DMS 273 (cell line): ENCODE measurements around the gene WBP2.

Source experiments
- DNase-seq: peaks from one replicate; lab custom pipeline; 2025; ENCODE audit not compliant: unreplicated experiment; lab: John Stamatoyannopoulos, UW

The WBP2 gene

GRCh38 chr17:75855310-75856061, at the start of gene WBP2:
Gene WBP2, minus strand, starts transcription at chr17:75855335. Its CDS starts 38 bp downstream, at chr17:75855297.
- peak; percentile 100 for DNase-seq

GRCh38 chr17:75902406-75902805, 47.3 kb upstream of the WBP2 start:
- no peak for DNase-seq

GRCh38 chr17:75901727-75902126, 46.6 kb upstream of the WBP2 start:
- DNase-seq, result no peak

GRCh38 chr17:75900691-75901533, 45.8 kb upstream of the WBP2 start:
- DNase-seq, result no peak

- no peak for DNase-seq
Observed at GRCh38 chr17:75899767-75900468, 44.8 kb upstream of the WBP2 start.

GRCh38 chr17:75899353-75899752, 44.2 kb upstream of the WBP2 start:
- no peak for DNase-seq

- no peak for DNase-seq
Observed at GRCh38 chr17:75898791-75899190, 43.7 kb upstream of the WBP2 start.

GRCh38 chr17:75898065-75898464, 42.9 kb upstream of the WBP2 start:
- no peak for DNase-seq

GRCh38 chr17:75897160-75898019, 42.3 kb upstream of the WBP2 start:
- DNase-seq, result no peak

- DNase-seq, result peak; percentile 91
Observed at GRCh38 chr17:75896415-75897159, 41.5 kb upstream of the WBP2 start, which contains the start of gene TRIM65. Gene TRIM65, minus strand, starts transcription at chr17:75896951. Its CDS starts 14 bp downstream, at chr17:75896937.

GRCh38 chr17:75895370-75896155, 40.4 kb upstream of the WBP2 start:
- DNase-seq, result peak; percentile 61

- no peak for DNase-seq
Observed at GRCh38 chr17:75894049-75894733, 39.1 kb upstream of the WBP2 start.

GRCh38 chr17:75893305-75894048, 38.3 kb upstream of the WBP2 start:
- DNase-seq, result no peak

GRCh38 chr17:75892556-75893224, 37.6 kb upstream of the WBP2 start:
- DNase-seq, result no peak

GRCh38 chr17:75891605-75892555, 36.7 kb upstream of the WBP2 start:
- DNase-seq, result no peak

- DNase-seq, result no peak
Observed at GRCh38 chr17:75891022-75891604, 36.0 kb upstream of the WBP2 start.
